Stimulated activated naive CD8-positive, alpha-beta T cell treated with anti-CD3 and anti-CD28 coated beads, Interleukin-15, Interleukin-2, amounts not matched to agents 100 ng/mL and 50 ng/mL, for 24 hours (primary cell): ENCODE measurements around the gene G6PC2.

Source experiments
- H3K27ac Mint-ChIP-seq: one replicate; pipeline ENCODE4 v1.8.0; 2021; ENCODE audit warnings: mild to moderate bottlenecking, mixed read lengths
- H3K27me3 Mint-ChIP-seq: one replicate; pipeline ENCODE4 v1.8.0; 2021; ENCODE audit warnings: mixed read lengths
- H3K36me3 Mint-ChIP-seq: one replicate; pipeline ENCODE4 v1.8.0; 2021; ENCODE audit warnings: low read depth, mixed read lengths
- H3K4me1 Mint-ChIP-seq: one replicate; pipeline ENCODE4 v1.8.0; 2021; ENCODE audit warnings: low read depth, mixed read lengths
- H3K4me3 Mint-ChIP-seq: one replicate; pipeline ENCODE4 v1.8.0; 2021; ENCODE audit warnings: mild to moderate bottlenecking, mixed read lengths
- H3K9me3 Mint-ChIP-seq: one replicate; pipeline ENCODE4 v1.8.0; 2021; ENCODE audit warnings: mixed read lengths

G6PC2 gene

DNA sequence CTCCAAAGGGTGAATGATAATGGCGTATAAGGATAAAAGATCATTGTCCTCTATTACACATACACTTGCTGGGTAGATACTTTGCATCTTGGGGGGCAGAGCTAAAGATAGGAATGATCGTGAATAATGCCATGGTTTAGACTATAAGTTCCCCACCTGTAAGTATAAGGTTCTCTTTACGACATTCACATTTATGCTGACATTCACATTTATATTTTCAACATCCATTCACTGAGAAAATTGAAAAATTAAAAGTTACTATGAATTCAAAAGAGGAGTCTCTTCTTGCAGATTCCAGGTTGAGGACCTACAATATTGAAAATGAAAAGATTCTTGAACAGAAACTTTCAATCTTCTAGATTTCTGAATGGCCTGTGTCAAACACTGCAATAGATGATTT, 8.8 kb upstream of the G6PC2 start:
- Mint-ChIP-seq H3K36me3 (peaks cover 6% of the 10 kb centered on the region), H3K4me1 (peaks cover 17% of the 10 kb centered on the region), H3K27ac (no peak overlapping the region), H3K4me3 (no peak overlapping the region), H3K9me3 (no peaks in the 10 kb centered on the region), H3K27me3 (peaks cover 16% of the 10 kb centered on the region)

GRCh38 chr2:168894101-168894500, 7.0 kb upstream of the G6PC2 start:
- Mint-ChIP-seq H3K27me3 (peaks cover 17% of the 10 kb centered on the region), H3K27ac (no peak overlapping the region), H3K4me1 (peaks cover 16% of the 10 kb centered on the region), H3K36me3 (no peaks in the 10 kb centered on the region), H3K9me3 (no peaks in the 10 kb centered on the region), H3K4me3 (no peak overlapping the region)

GRCh38 chr2:168894720-168895119, 6.4 kb upstream of the G6PC2 start:
- Mint-ChIP-seq H3K27ac (no peak overlapping the region), H3K36me3 (no peaks in the 10 kb centered on the region), H3K4me3 (no peak overlapping the region), H3K4me1 (peaks cover 10% of the 10 kb centered on the region), H3K9me3 (no peaks in the 10 kb centered on the region), H3K27me3 (peaks cover 20% of the 10 kb centered on the region)

- Mint-ChIP-seq H3K4me3 (no peak overlapping the region), H3K27ac (no peak overlapping the region), H3K9me3 (no peaks in the 10 kb centered on the region), H3K4me1 (peaks cover 1% of the 10 kb centered on the region), H3K36me3 (no peaks in the 10 kb centered on the region), H3K27me3 (peaks cover 20% of the 10 kb centered on the region)
These were observed 5.3 kb upstream of the G6PC2 start for GRCh38 chr2:168895771-168896170.

- no peaks in the 10 kb centered on the region for H3K9me3 Mint-ChIP-seq
- H3K36me3 Mint-ChIP-seq: no peaks in the 10 kb centered on the region
- H3K4me3 Mint-ChIP-seq: no peak overlapping the region
- H3K4me1 Mint-ChIP-seq: no peaks in the 10 kb centered on the region
- no peak overlapping the region for H3K27ac Mint-ChIP-seq
- H3K27me3 Mint-ChIP-seq: peaks cover 25% of the 10 kb centered on the region
These were observed 4.3 kb upstream of the G6PC2 start for GRCh38 chr2:168896783-168897182.

GRCh38 chr2:168897449-168897848, 3.6 kb upstream of the G6PC2 start:
- Mint-ChIP-seq H3K4me1 (no peaks in the 10 kb centered on the region), H3K27ac (no peak overlapping the region), H3K36me3 (no peaks in the 10 kb centered on the region), H3K27me3 (peaks cover 25% of the 10 kb centered on the region), H3K4me3 (no peak overlapping the region), H3K9me3 (no peaks in the 10 kb centered on the region)

GRCh38 chr2:168903888-168904287, 2.8 kb downstream of the G6PC2 start:
- no peak overlapping the region for H3K4me3 Mint-ChIP-seq
- no peaks in the 10 kb centered on the region for H3K36me3 Mint-ChIP-seq
- H3K4me1 Mint-ChIP-seq: no peaks in the 10 kb centered on the region
- H3K9me3 Mint-ChIP-seq: no peaks in the 10 kb centered on the region
- no peak overlapping the region for H3K27ac Mint-ChIP-seq
- H3K27me3 Mint-ChIP-seq: peaks cover 17% of the 10 kb centered on the region

- no peak overlapping the region for H3K4me3 Mint-ChIP-seq
- H3K36me3 Mint-ChIP-seq: no peaks in the 10 kb centered on the region
- no peaks in the 10 kb centered on the region for H3K4me1 Mint-ChIP-seq
- no peaks in the 10 kb centered on the region for H3K9me3 Mint-ChIP-seq
- peaks cover 18% of the 10 kb centered on the region for H3K27me3 Mint-ChIP-seq
- no peak overlapping the region for H3K27ac Mint-ChIP-seq
These were observed 3.3 kb downstream of the G6PC2 start for GRCh38 chr2:168904358-168904757.

- Mint-ChIP-seq H3K4me3 (no peak overlapping the region), H3K27me3 (peaks cover 36% of the 10 kb centered on the region), H3K27ac (no peak overlapping the region), H3K9me3 (no peaks in the 10 kb centered on the region), H3K4me1 (peaks cover 4% of the 10 kb centered on the region), H3K36me3 (no peaks in the 10 kb centered on the region)
These were observed 7.0 kb downstream of the G6PC2 start for GRCh38 chr2:168907940-168908662.

DNA sequence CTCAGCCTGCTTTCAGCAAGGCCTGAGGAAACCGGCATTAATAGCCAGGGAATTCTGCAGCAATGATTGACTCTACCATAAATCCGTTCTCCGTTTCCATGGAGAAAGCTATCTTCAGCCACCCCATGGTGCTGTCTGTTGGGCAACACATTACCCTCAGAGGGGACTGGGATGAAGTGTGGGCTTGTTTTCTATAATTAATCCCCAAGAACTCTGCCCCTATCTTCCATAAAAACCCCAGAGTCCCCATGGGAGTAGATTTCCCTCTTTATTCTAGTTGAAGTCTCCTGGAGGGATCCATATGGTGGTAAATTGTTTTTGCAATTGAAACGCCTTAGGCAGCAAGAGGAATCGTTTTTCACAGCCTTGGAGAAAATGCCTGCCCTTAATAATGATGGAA, 9.2 kb downstream of the G6PC2 start:
- Mint-ChIP-seq H3K4me1 (peaks cover 4% of the 10 kb centered on the region), H3K36me3 (no peaks in the 10 kb centered on the region), H3K27me3 (peaks cover 45% of the 10 kb centered on the region), H3K4me3 (no peak overlapping the region), H3K27ac (no peak overlapping the region), H3K9me3 (no peaks in the 10 kb centered on the region)

DNA sequence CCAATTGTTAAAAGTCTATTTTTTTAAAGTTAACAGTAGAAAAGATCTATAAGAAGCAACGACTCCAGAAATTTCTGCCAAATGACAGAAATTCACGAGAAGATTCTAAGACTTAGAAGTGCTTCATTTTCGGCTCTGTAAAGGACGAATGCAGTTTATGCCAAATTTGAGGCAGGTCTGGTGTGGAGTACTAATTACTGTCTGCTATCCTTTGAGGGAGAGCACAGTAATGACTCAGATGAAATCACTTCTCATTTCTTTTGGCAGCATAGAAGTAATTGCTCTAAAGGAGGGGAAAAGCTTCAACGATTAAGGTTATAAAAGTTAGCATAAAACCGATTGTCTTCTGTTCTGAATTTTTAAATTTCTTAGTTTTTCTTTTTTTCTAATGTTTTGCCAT, 11.4 kb downstream of the G6PC2 start:
- no peak overlapping the region for H3K27ac Mint-ChIP-seq
- H3K36me3 Mint-ChIP-seq: no peaks in the 10 kb centered on the region
- peaks cover 41% of the 10 kb centered on the region for H3K27me3 Mint-ChIP-seq
- H3K4me1 Mint-ChIP-seq: peaks cover 15% of the 10 kb centered on the region
- peaks cover 3% of the 10 kb centered on the region for H3K9me3 Mint-ChIP-seq
- H3K4me3 Mint-ChIP-seq: peak overlapping the region; percentile 41

- Mint-ChIP-seq H3K4me3 (peak overlapping the region; percentile 41), H3K27ac (no peak overlapping the region), H3K27me3 (peaks cover 41% of the 10 kb centered on the region), H3K36me3 (no peaks in the 10 kb centered on the region), H3K4me1 (peaks cover 15% of the 10 kb centered on the region), H3K9me3 (peaks cover 3% of the 10 kb centered on the region)
These were observed 11.8 kb downstream of the G6PC2 start for GRCh38 chr2:168912901-168913369.

DNA sequence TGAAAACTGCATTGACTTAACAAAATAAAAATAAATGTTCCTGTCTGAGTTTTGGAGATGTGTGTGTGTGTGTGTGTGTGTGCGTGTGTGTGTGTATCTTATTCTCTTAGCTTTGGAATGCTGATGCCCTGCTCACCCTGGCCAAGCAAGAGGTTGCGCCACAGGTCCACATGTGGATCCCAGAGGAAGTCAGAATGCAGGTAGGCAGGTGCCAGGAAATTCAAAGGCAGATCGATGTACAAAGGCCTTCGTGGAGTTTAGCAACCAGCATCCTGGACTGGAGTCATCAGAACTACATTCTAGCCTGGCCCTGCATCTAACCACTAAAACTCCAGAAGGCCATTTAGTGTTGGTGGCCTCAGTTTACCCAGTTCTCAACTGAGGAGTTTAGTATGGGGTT, 12.4 kb downstream of the G6PC2 start:
- Mint-ChIP-seq H3K4me1 (peaks cover 15% of the 10 kb centered on the region), H3K36me3 (no peaks in the 10 kb centered on the region), H3K27ac (no peak overlapping the region), H3K9me3 (peaks cover 3% of the 10 kb centered on the region), H3K27me3 (peaks cover 41% of the 10 kb centered on the region), H3K4me3 (no peak overlapping the region)

GRCh38 chr2:168915441-168916330, 14.6 kb downstream of the G6PC2 start:
- Mint-ChIP-seq H3K9me3 (peaks cover 3% of the 10 kb centered on the region), H3K27ac (no peak overlapping the region), H3K4me3 (no peak overlapping the region), H3K36me3 (no peaks in the 10 kb centered on the region), H3K27me3 (peaks cover 28% of the 10 kb centered on the region), H3K4me1 (peaks cover 15% of the 10 kb centered on the region)

- Mint-ChIP-seq H3K27me3 (peaks cover 31% of the 10 kb centered on the region), H3K4me3 (no peak overlapping the region), H3K9me3 (peaks cover 3% of the 10 kb centered on the region), H3K27ac (no peak overlapping the region), H3K4me1 (peaks cover 15% of the 10 kb centered on the region), H3K36me3 (no peaks in the 10 kb centered on the region)
These were observed 15.2 kb downstream of the G6PC2 start for GRCh38 chr2:168916331-168916675.
